GM06990 (cell line): ENCODE measurements around the gene VAV3.

Experiments used
- DNase-seq: peaks from one replicate; pipeline ENCODE4 v3.0.0-alpha.2; 2011; ENCODE audit not compliant: insufficient read length; ENCODE audit errors: extremely low read depth
- H3K27me3 ChIP-seq: replicated peaks from 2 replicates; pipeline ENCODE4 v1.6.0; 2011; ENCODE audit warnings: low read length; ENCODE audit not compliant: control insufficient read depth, insufficient read depth
- H3K36me3 ChIP-seq: 2 replicates; pipeline ENCODE4 v1.5.1; 2011; ENCODE audit warnings: low read length; ENCODE audit not compliant: control insufficient read depth, insufficient read depth
- H3K4me3 ChIP-seq: replicated peaks from 2 replicates; pipeline ENCODE4 v1.5.1; 2011; ENCODE audit warnings: low read depth, mild to moderate bottlenecking, control low read depth, low read length
- CTCF ChIP-seq: IDR thresholded peaks from 2 replicates; pipeline ENCODE4 v1.5.1; 2011; ENCODE audit warnings: low read length, control low read depth, mild to moderate bottlenecking, inconsistent platforms; ENCODE audit not compliant: insufficient read depth, poor library complexity, severe bottlenecking

Gene VAV3

DNA sequence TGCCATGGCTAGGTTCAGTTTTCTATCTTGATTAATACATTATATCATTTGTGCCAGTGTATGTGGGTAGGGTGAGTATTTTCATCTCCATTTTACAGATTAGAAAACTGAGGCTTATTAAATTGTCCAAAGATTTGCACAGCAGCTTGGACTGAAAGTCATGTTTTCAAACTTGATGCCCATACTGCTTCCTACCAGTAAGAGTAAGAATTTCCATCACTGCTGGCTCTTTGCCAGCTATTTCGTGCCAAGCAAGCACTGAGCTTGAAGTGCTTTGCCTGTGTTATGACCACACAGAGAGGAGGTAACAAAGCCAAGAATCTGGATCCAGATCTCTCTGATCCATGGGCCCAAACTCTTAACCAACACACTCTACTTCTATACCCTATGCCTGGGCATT is 295.0 kb downstream of the VAV3 start:
- no peaks in the 10 kb centered on the region for H3K36me3 ChIP-seq
- no peak for DNase-seq

DNA sequence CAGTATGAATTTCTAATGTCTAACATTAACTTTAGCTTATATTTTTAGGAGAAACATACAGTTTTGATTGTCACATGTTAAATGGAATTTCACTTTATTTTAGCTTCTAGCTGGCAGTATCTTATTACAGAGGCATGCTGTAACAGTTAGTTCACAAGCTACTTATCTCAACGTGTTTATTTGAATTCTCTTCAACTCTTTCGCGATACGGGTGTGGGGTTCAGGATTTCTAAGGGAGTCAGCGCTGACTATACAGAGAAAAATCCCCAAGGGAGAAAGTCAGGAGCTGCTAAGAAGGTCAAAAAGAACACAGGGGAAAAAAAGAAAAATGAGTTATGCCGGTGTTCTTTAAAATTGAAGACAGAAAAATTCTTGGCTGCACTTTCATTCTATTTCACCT is 296.2 kb downstream of the VAV3 start:
- no peak overlapping the region for H3K4me3 ChIP-seq

More for the DNA sequence above, 295.0 kb downstream of the VAV3 start:
- no peaks in the 10 kb centered on the region for H3K27me3 ChIP-seq
- no peak for TF ChIP-seq CTCF
- H3K4me3 ChIP-seq = no peak overlapping the region

DNA sequence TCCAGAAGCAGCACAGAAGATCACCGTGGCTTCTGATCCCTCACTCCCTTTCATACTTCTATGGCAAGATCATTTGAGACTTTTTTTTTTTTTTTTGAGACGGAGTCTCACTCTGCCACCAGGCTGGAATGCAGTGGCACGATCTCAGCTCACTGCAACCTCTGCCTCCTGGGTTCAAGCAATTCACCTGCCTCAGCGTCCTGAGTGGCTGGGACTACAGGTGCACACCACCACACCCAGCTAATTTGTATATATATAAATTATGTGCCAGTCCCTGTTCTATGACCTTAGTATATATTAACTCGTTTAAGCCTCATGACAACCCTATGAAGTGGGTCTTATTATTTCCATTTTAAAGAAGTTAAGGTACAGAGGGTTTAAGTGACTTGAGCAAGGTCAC is 298.5 kb downstream of the VAV3 start:
- Histone ChIP-seq H3K4me3 (no peak overlapping the region), H3K36me3 (no peaks in the 10 kb centered on the region), H3K27me3 (no peaks in the 10 kb centered on the region)
- TF ChIP-seq CTCF = no peak
- DNase-seq = no peak

More for the DNA sequence above, 296.2 kb downstream of the VAV3 start:
- Histone ChIP-seq H3K36me3 (no peaks in the 10 kb centered on the region), H3K27me3 (no peaks in the 10 kb centered on the region)
- TF ChIP-seq CTCF = no peak
- no peak for DNase-seq

GRCh38 chr1:107664982-107665925 is 299.7 kb downstream of the VAV3 start:
- Histone ChIP-seq H3K27me3 (no peaks in the 10 kb centered on the region), H3K36me3 (no peaks in the 10 kb centered on the region)

DNA sequence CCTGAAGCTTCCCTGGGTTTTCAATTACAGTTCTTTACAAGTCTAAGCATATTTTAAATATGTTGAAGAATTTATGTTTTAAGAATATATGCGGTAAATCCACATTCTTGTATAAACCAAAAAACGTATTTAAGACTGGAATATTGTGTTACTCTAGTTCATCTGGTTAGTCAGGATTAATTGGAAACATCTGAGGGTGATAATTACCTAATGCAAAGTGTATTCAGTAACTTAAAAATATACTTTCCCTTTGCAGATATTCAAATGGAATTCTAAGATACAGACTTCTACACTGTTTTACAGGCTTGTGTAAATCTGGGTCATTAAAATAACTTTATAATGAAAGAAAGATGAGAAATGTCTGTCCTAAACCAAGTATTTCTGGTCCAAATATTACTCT is 302.0 kb downstream of the VAV3 start:
- Histone ChIP-seq H3K27me3 (no peaks in the 10 kb centered on the region), H3K4me3 (no peak overlapping the region), H3K36me3 (no peaks in the 10 kb centered on the region)
- TF ChIP-seq CTCF = no peak
- no peak for DNase-seq

More at GRCh38 chr1:107664982-107665925, 299.7 kb downstream of the VAV3 start:
- DNase-seq = no peak
- H3K4me3 ChIP-seq = no peak overlapping the region
- TF ChIP-seq CTCF = no peak
